ENCODE data around the gene ANKRD13B.

ANKRD13B gene

GRCh38 chr17:29560316-29560715 is 32.6 kb upstream of the ANKRD13B start:
- no peak overlapping the region for H3K9ac ChIP-seq (ENCODE audit: low read length in 2 of 2)
- no peaks in the 10 kb centered on the region for H3K9me3 ChIP-seq (ENCODE audit: control insufficient read depth in 2 of 2, low read length in 2 of 2)
- no peaks in the 10 kb centered on the region for H3K27me3 ChIP-seq (ENCODE audit: control insufficient read depth in 1 of 2, insufficient read depth in 2 of 2, low read length in 2 of 2)
- H3K4me3 ChIP-seq (ENCODE audit: low read length in 2 of 2), result no peak overlapping the region
- peaks cover 0 to 11% of the 10 kb centered on the region in 2 donors for H3K36me3 ChIP-seq (ENCODE audit: control insufficient read depth in 2 of 2, insufficient read depth in 2 of 2, low read length in 2 of 2)
- H3K4me1 ChIP-seq (ENCODE audit: control insufficient read depth, insufficient read depth, low read length), result peaks cover 11% of the 10 kb centered on the region
- no peak overlapping the region for H3K27ac ChIP-seq (ENCODE audit: low read length)

- Histone ChIP-seq H3K36me3 (ENCODE audit: control insufficient read depth in 2 of 2, insufficient read depth in 2 of 2, low read length in 2 of 2) (peaks cover 0 to 11% of the 10 kb centered on the region in 2 donors), H3K9me3 (ENCODE audit: control insufficient read depth in 2 of 2, low read length in 2 of 2) (no peaks in the 10 kb centered on the region), H3K4me3 (ENCODE audit: low read length in 2 of 2) (no peak overlapping the region), H3K27me3 (ENCODE audit: control insufficient read depth in 1 of 2, insufficient read depth in 2 of 2, low read length in 2 of 2) (no peaks in the 10 kb centered on the region), H3K4me1 (ENCODE audit: control insufficient read depth, insufficient read depth, low read length) (peaks cover 15% of the 10 kb centered on the region), H3K27ac (ENCODE audit: low read length) (no peak overlapping the region), H3K9ac (ENCODE audit: low read length in 2 of 2) (no peak overlapping the region)
These were observed 31.1 kb upstream of the ANKRD13B start for GRCh38 chr17:29561554-29562517.

GRCh38 chr17:29562615-29563014 is 30.3 kb upstream of the ANKRD13B start:
- no peaks in the 10 kb centered on the region for H3K9me3 ChIP-seq (ENCODE audit: control insufficient read depth in 2 of 2, low read length in 2 of 2)
- peaks cover 0 to 11% of the 10 kb centered on the region in 2 donors for H3K36me3 ChIP-seq (ENCODE audit: control insufficient read depth in 2 of 2, insufficient read depth in 2 of 2, low read length in 2 of 2)
- H3K27ac ChIP-seq (ENCODE audit: low read length), result no peak overlapping the region
- no peaks in the 10 kb centered on the region for H3K27me3 ChIP-seq (ENCODE audit: control insufficient read depth in 1 of 2, insufficient read depth in 2 of 2, low read length in 2 of 2)
- H3K4me1 ChIP-seq (ENCODE audit: control insufficient read depth, insufficient read depth, low read length), result peaks cover 18% of the 10 kb centered on the region
- H3K4me3 ChIP-seq (ENCODE audit: low read length in 2 of 2), result no peak overlapping the region
- H3K9ac ChIP-seq (ENCODE audit: low read length in 2 of 2), result no peak overlapping the region

DNA sequence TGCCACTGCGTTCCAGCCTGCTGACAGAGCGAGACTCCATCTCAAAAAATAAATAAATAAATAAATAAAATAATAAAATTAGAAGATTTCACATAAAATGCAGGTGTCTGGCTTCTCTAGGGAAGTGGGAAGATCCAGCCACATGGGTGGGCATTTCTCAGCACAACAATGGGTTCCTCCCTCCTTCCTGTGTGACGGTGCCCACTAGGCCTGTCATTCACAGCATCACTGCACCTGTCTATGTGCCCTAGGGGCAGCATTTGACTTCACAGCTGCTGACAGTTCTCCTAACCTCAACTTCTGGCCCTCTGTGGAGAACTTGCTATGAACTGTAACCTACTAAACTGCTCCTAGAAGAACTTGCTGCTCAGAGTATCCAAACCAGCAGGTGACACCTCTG is 29.1 kb upstream of the ANKRD13B start:
- Histone ChIP-seq H3K4me3 (ENCODE audit: low read length in 2 of 2) (no peak overlapping the region), H3K4me1 (ENCODE audit: control insufficient read depth, insufficient read depth, low read length) (peaks cover 24% of the 10 kb centered on the region), H3K9me3 (ENCODE audit: control insufficient read depth in 2 of 2, low read length in 2 of 2) (no peaks in the 10 kb centered on the region), H3K9ac (ENCODE audit: low read length in 2 of 2) (no peak overlapping the region), H3K36me3 (ENCODE audit: control insufficient read depth in 2 of 2, insufficient read depth in 2 of 2, low read length in 2 of 2) (peaks cover 0 to 11% of the 10 kb centered on the region in 2 donors), H3K27ac (ENCODE audit: low read length) (no peak overlapping the region), H3K27me3 (ENCODE audit: control insufficient read depth in 1 of 2, insufficient read depth in 2 of 2, low read length in 2 of 2) (no peaks in the 10 kb centered on the region)

DNA sequence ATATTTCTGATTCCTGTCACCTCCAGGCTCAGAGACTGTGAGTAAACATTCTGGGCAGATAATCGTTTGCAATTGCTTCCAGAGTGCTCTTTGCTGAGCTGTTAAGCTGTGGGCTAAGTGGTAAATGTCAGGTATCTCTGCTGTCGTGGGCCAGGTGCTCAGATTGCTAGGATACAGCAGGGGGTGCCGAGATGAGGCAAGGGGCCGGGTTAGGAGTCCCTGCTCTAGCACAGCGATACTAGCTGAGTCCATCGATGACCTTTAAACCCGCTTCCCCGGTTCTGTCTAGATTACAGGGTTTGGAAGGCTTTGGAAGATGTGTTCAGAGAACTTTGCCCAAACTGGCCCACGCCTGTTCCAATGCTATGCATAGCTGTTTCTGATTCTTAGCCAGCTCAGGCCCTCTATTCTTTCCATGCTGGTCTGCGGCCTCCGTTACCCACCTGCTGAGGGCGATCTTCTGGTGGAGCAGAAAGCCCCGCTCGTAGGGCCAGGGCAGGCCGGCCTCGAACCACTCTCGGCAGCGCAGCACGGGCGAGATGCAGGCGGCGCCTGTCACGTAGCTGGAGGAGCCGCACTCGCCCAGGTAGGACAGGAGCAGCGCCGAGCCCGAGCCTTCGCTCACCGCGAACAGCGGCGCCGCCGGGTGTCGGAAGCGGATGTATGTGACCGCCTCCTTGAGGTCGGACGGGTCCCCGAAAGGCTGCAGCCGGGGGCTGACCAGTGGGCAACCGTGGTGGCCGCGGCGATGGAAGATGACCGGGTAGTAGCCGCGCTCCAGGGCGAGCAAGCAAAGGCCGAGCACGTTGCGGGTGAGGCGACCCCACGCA is 27.1 kb upstream of the ANKRD13B start:
- Histone ChIP-seq H3K27ac (ENCODE audit: low read length) (no peak overlapping the region), H3K4me3 (ENCODE audit: low read length in 2 of 2) (peak overlapping the region; percentile 24 to 87), H3K4me1 (ENCODE audit: control insufficient read depth, insufficient read depth, low read length) (peaks cover 36% of the 10 kb centered on the region), H3K36me3 (ENCODE audit: control insufficient read depth in 2 of 2, insufficient read depth in 2 of 2, low read length in 2 of 2) (peaks cover 0 to 9% of the 10 kb centered on the region in 2 donors), H3K27me3 (ENCODE audit: control insufficient read depth in 1 of 2, insufficient read depth in 2 of 2, low read length in 2 of 2) (no peaks in the 10 kb centered on the region), H3K9me3 (ENCODE audit: control insufficient read depth in 2 of 2, low read length in 2 of 2) (no peaks in the 10 kb centered on the region), H3K9ac (ENCODE audit: low read length in 2 of 2) (peak overlapping the region in 1 of 2 donors; percentile 36)

DNA sequence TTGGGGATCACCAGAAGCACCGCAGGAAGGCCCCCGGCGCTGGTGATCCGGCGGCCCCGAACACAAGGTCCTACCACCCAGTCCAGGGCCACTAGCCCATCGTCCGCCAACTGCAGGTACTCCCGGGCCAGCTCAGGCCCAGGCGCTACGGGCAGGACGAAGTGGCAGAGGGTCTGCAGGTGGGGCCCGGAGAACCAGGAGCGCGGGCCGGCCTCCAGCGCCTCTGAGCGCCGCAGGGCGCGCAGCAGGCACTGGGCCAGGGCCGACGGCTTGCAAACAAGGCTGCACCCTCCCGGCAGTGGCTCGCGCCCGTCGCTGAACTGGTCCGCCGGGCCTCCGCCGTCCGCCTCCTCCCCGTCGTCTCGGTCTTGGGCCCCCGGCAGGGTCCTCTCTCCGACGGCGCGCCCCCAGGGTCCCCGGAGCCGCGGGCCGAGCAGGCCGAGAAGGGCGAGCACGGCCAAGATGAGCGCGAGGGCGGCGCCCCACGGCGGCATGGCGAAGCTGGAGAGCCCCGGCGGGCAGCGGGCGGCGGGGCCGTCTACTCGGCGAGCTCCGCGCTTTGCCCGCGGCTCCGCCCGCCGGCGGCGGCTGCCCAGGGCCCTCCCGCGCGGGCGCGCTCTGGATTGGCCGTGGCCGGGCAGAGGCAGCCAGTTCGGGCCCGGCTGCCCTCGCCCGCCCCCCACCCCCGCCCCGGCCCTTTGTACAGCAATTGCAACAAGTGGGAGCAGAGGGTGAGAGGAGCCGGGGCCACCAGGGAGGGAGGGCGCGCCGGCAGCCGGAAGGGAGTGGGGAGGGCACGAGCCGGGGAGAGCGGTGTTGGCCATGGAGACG is 26.2 kb upstream of the ANKRD13B start, which contains the start of gene ABHD15:
Gene ABHD15 (minus strand): TSS at position 565 of the 831 bp plus-strand sequence. CDS start 71 bp downstream, at position 494.
- no peaks in the 10 kb centered on the region for H3K27me3 ChIP-seq (ENCODE audit: control insufficient read depth in 1 of 2, insufficient read depth in 2 of 2, low read length in 2 of 2)
- H3K4me1 ChIP-seq (ENCODE audit: control insufficient read depth, insufficient read depth, low read length), result peaks cover 36% of the 10 kb centered on the region
- H3K9me3 ChIP-seq (ENCODE audit: control insufficient read depth in 2 of 2, low read length in 2 of 2), result no peaks in the 10 kb centered on the region
- H3K27ac ChIP-seq (ENCODE audit: low read length), result peak within 1 kb of the TSS; percentile 60
- peak within 1 kb of the TSS; percentile 51 to 64 for H3K9ac ChIP-seq (ENCODE audit: low read length in 2 of 2)
- peak within 1 kb of the TSS; percentile 57 to 87 for H3K4me3 ChIP-seq (ENCODE audit: low read length in 2 of 2)
- peaks cover 0 to 7% of the 10 kb centered on the region in 2 donors for H3K36me3 ChIP-seq (ENCODE audit: control insufficient read depth in 2 of 2, insufficient read depth in 2 of 2, low read length in 2 of 2)

GRCh38 chr17:29567304-29567553 is 25.7 kb upstream of the ANKRD13B start:
- Histone ChIP-seq H3K27me3 (ENCODE audit: control insufficient read depth in 1 of 2, insufficient read depth in 2 of 2, low read length in 2 of 2) (no peaks in the 10 kb centered on the region), H3K9me3 (ENCODE audit: control insufficient read depth in 2 of 2, low read length in 2 of 2) (no peaks in the 10 kb centered on the region), H3K9ac (ENCODE audit: low read length in 2 of 2) (no peak overlapping the region), H3K27ac (ENCODE audit: low read length) (peak overlapping the region; percentile 60), H3K4me1 (ENCODE audit: control insufficient read depth, insufficient read depth, low read length) (peaks cover 35% of the 10 kb centered on the region), H3K36me3 (ENCODE audit: control insufficient read depth in 2 of 2, insufficient read depth in 2 of 2, low read length in 2 of 2) (peaks cover 0 to 6% of the 10 kb centered on the region in 2 donors), H3K4me3 (ENCODE audit: low read length in 2 of 2) (peak overlapping the region; percentile 57 to 87)

- peak overlapping the region; percentile 60 for H3K27ac ChIP-seq (ENCODE audit: low read length)
- H3K9me3 ChIP-seq (ENCODE audit: control insufficient read depth in 2 of 2, low read length in 2 of 2), result no peaks in the 10 kb centered on the region
- peak overlapping the region; percentile 51 to 64 for H3K9ac ChIP-seq (ENCODE audit: low read length in 2 of 2)
- H3K4me3 ChIP-seq (ENCODE audit: low read length in 2 of 2), result peak overlapping the region; percentile 57 to 87
- H3K27me3 ChIP-seq (ENCODE audit: control insufficient read depth in 1 of 2, insufficient read depth in 2 of 2, low read length in 2 of 2), result no peaks in the 10 kb centered on the region
- peaks cover 38% of the 10 kb centered on the region for H3K4me1 ChIP-seq (ENCODE audit: control insufficient read depth, insufficient read depth, low read length)
- peaks cover 0 to 3% of the 10 kb centered on the region in 2 donors for H3K36me3 ChIP-seq (ENCODE audit: control insufficient read depth in 2 of 2, insufficient read depth in 2 of 2, low read length in 2 of 2)
These were observed 25.2 kb upstream of the ANKRD13B start for GRCh38 chr17:29567554-29568330.

- H3K27ac ChIP-seq (ENCODE audit: low read length), result peak within 1 kb of the TSS; percentile 76
- H3K9me3 ChIP-seq (ENCODE audit: control insufficient read depth in 2 of 2, low read length in 2 of 2), result no peaks in the 10 kb centered on the region
- H3K27me3 ChIP-seq (ENCODE audit: control insufficient read depth in 1 of 2, insufficient read depth in 2 of 2, low read length in 2 of 2), result no peaks in the 10 kb centered on the region
- H3K9ac ChIP-seq (ENCODE audit: low read length in 2 of 2), result peak within 1 kb of the TSS; percentile 82 to 88
- peak within 1 kb of the TSS; percentile 57 to 87 for H3K4me3 ChIP-seq (ENCODE audit: low read length in 2 of 2)
- peaks cover 0 to 5% of the 10 kb centered on the region in 2 donors for H3K36me3 ChIP-seq (ENCODE audit: control insufficient read depth in 2 of 2, insufficient read depth in 2 of 2, low read length in 2 of 2)
- H3K4me1 ChIP-seq (ENCODE audit: control insufficient read depth, insufficient read depth, low read length), result peaks cover 44% of the 10 kb centered on the region
These were observed 24.3 kb upstream of the ANKRD13B start, which contains the start of gene TP53I13 for GRCh38 chr17:29568331-29569244. TP53I13 (plus strand) TSS chr17:29568701; CDS start chr17:29568759, 58 bp downstream.

All from stomach smooth muscle (tissue), 2 donors.